ENCODE measurements around the gene UBXN7.
"Not testable (repeated sequence)": the region's sequence is repeated elsewhere in the genome, so short reads cannot be mapped to it uniquely, and the experiment has no call there.

The UBXN7 gene

DNA sequence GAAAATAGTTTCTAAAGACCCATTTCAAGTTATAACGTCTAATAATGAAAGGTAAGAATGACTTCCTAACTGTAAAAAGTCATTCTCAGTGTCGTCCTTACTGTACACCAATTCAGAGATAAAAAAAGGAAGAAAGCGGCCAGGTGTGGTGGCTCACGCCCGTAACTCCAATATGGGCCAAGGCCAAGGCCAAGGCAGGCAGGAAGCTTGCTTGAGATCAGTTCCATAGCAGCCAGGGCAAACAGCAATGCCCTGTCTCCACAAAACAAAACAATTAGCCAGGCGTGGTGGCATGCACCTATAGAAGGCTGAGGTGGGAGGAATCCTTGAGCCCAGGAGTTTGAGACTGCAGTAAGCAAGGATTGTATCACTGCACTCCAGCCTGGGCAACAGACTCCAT is 31.9 kb downstream of the UBXN7 start:
- H3K36me3 Mint-ChIP-seq (ENCODE audit: low read depth) = peaks cover 71% of the 10 kb centered on the region
- H3K4me3 Mint-ChIP-seq = no peak overlapping the region
- intact Hi-C loops (cut with micrococcal nuclease) = no loop called here
- H3K4me1 Mint-ChIP-seq (ENCODE audit: low read depth) = peaks cover 5% of the 10 kb centered on the region
- no peaks in the 10 kb centered on the region for H3K27me3 Mint-ChIP-seq
- H3K27ac Mint-ChIP-seq = no peak overlapping the region
- H3K9me3 Mint-ChIP-seq = no peaks in the 10 kb centered on the region

DNA sequence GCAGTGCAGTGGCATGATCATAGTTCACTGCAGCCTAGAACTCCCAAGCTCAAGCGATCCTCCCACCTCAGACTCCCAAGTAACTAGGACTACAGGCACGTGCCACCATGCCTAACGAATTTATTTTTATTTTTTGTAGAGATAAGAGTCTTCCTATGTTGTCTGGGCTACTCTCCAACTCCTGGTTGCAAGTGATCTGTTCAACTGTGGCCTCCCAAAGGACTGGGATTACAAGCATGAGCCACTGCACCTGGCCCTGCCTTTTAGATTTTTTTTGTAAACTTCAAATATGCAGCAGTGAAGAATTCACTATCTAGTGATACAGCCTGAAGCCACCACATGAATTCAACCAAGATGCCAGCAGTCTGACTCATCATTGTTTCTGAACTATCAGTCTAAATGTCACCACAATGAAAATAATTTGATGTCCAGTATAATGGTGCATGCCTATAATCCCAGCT is 32.7 kb downstream of the UBXN7 start:
- Mint-ChIP-seq H3K9me3 (no peaks in the 10 kb centered on the region), H3K4me3 (no peak overlapping the region), H3K4me1 (ENCODE audit: low read depth) (peaks cover 5% of the 10 kb centered on the region), H3K36me3 (ENCODE audit: low read depth) (peaks cover 63% of the 10 kb centered on the region), H3K27me3 (no peaks in the 10 kb centered on the region), H3K27ac (no peak overlapping the region)
- intact Hi-C loops (cut with micrococcal nuclease) = no loop called here

DNA sequence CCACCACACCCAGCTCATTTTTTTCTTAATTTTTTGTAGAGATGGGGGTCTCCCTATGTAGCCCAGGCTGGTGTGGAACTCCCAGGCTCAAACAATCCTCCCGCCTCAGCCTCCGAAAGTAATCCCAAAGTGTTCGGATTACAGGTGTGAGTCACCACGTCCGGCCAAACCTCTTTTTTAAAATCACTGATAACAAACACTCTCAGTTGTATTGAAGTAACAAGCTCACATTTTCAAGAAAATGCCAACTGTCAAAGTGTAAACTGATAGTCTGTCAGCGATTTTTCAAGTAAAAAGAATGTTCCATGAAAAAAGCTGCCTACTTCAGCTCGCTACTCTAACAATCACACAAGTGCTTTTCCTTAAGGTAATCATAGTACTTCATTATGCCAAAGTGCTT is 33.4 kb downstream of the UBXN7 start:
- Mint-ChIP-seq H3K36me3 (ENCODE audit: low read depth) (peaks cover 63% of the 10 kb centered on the region), H3K27ac (no peak overlapping the region), H3K4me1 (ENCODE audit: low read depth) (peaks cover 5% of the 10 kb centered on the region), H3K9me3 (no peaks in the 10 kb centered on the region), H3K4me3 (no peak overlapping the region), H3K27me3 (no peaks in the 10 kb centered on the region)
- intact Hi-C loops (cut with micrococcal nuclease) = no loop called here

DNA sequence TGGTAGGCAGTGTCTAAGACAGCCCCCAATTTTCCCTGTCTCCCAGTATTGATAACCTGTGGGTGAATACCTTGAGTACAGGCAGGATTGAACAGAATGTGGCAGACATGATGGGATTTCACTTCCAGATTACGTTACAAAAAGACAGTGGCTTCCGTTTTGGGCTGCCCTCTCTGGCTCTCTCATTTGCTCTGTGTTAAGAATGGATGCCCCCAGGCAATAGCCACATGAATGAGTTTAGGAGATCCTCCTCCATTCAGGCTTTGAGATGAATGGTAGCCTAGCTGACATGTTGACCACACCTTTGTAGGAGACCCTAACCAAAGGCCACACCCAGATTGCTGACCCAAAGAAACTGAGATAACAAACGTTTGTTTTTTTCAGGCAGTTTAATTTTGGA is 34.3 kb downstream of the UBXN7 start:
- H3K4me1 Mint-ChIP-seq (ENCODE audit: low read depth) = peaks cover 5% of the 10 kb centered on the region
- intact Hi-C loops (cut with micrococcal nuclease) = no loop called here
- H3K27ac Mint-ChIP-seq = no peak overlapping the region
- no peaks in the 10 kb centered on the region for H3K9me3 Mint-ChIP-seq
- H3K27me3 Mint-ChIP-seq = no peaks in the 10 kb centered on the region
- no peak overlapping the region for H3K4me3 Mint-ChIP-seq
- peaks cover 68% of the 10 kb centered on the region for H3K36me3 Mint-ChIP-seq (ENCODE audit: low read depth)

DNA sequence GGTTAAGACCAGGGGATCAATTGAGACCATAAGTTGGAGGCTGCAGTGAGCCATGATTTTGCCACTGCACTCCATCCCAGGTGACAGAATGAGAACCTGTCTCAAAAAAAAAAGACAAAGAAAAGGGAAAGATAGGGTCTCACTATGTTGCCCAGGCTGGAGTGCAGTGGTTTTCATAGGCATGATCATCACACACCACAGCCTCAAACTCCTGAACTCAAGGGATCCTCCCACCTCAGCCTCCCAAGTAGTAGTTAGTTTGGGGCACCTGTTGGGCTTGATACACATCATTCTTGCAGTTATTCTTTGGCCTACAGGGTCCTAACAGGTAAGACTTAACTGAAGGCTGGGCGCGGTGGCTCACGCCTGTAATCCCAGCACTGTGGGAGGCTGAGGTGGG is 42.1 kb downstream of the UBXN7 start:
- Mint-ChIP-seq H3K9me3 (no peaks in the 10 kb centered on the region), H3K4me3 (no peak overlapping the region), H3K4me1 (ENCODE audit: low read depth) (peaks cover 10% of the 10 kb centered on the region), H3K27me3 (no peaks in the 10 kb centered on the region), H3K36me3 (ENCODE audit: low read depth) (peaks cover 86% of the 10 kb centered on the region), H3K27ac (no peak overlapping the region)
- intact Hi-C loops (cut with micrococcal nuclease) = no loop called here

DNA sequence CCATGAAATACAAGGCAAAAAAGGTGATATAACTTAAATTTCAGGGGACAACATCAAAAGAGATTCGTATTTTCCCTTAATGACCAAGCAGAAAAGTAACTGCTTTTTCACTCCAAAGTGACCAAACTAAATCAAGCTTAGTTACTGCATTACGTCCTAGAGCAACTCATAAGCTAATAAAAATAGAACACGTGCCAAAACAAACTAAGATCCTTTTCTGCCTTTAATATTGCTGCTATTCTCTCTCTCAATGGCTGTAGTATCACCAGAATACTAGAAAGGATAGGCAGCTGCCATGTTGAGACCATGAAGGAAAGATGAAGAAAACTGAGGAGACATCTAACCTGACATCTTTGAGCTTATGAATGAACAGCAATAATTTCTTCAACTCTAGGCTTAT is 43.3 kb downstream of the UBXN7 start:
- Mint-ChIP-seq H3K27ac (no peak overlapping the region), H3K4me3 (no peak overlapping the region), H3K27me3 (no peaks in the 10 kb centered on the region), H3K36me3 (ENCODE audit: low read depth) (peaks cover 96% of the 10 kb centered on the region), H3K9me3 (no peaks in the 10 kb centered on the region), H3K4me1 (ENCODE audit: low read depth) (peaks cover 15% of the 10 kb centered on the region)
- intact Hi-C loops (cut with micrococcal nuclease) = no loop called here

DNA sequence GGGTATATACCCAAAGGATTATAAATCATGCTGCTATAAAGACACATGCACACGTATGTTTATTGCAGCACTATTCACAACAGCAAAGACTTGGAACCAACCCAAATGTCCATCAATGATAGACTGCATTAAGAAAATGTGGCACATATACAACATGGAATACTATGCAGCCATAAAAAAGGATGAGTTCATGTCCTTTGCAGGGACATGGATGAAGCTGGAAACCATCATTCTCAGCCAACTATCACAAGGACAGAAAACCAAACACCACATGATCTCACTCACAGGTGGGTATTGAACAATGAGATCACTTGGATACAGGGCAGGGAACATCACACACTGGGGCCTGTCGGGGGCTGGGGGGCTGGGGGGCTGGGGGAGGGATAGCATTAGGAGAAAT is 44.3 kb downstream of the UBXN7 start:
- intact Hi-C loops (cut with micrococcal nuclease); H3K9me3 Mint-ChIP-seq; H3K27me3 Mint-ChIP-seq; H3K27ac Mint-ChIP-seq; H3K4me3 Mint-ChIP-seq: not testable (repeated sequence)
- Mint-ChIP-seq H3K36me3 (ENCODE audit: low read depth) (peaks cover 88% of the 10 kb centered on the region), H3K4me1 (ENCODE audit: low read depth) (peaks cover 24% of the 10 kb centered on the region)

DNA sequence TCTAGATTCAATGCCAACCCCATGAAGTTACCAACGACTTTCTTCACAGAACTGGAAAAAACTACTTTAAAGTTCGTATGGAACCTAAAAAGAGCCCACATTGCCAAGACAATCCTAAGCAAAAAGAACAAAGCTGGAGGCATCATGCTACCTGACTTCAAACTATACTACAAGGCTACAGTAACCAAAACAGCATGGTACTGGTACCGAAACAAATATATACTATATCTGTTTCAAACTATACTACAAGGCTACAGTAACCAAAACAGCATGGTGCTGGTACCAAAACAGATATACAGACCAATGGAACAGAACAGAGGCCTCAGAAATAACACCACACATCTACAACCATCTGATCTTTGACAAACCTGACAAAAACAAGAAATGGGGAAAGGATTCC is 45.4 kb downstream of the UBXN7 start:
- H3K9me3 Mint-ChIP-seq; H3K27me3 Mint-ChIP-seq; H3K4me3 Mint-ChIP-seq; intact Hi-C loops (cut with micrococcal nuclease): not testable (repeated sequence)
- Mint-ChIP-seq H3K36me3 (ENCODE audit: low read depth) (peaks cover 86% of the 10 kb centered on the region), H3K27ac (peak overlapping the region; percentile 58), H3K4me1 (ENCODE audit: low read depth) (peaks cover 24% of the 10 kb centered on the region)

DNA sequence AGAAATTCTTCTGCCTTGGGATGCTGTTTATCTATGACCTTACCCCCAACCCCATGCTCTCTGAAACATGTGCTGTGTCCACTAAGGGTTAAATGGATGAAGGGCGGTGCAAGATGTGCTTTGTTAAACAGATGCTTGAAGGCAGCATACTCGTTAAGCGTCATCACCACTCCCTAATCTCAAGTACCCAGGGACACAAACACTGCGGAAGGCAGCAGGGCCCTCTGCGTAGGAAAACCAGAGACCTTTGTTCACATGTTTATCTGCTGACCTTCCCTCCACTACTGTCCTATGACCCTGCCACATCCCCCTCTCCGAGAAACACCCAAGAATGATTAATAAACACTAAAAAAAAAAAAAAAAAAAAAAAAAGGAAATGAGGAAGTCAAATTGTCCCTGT is 46.2 kb downstream of the UBXN7 start:
- H3K27me3 Mint-ChIP-seq; intact Hi-C loops (cut with micrococcal nuclease); H3K9me3 Mint-ChIP-seq; H3K4me3 Mint-ChIP-seq: not testable (repeated sequence)
- peak overlapping the region; percentile 58 for H3K27ac Mint-ChIP-seq
- peaks cover 24% of the 10 kb centered on the region for H3K4me1 Mint-ChIP-seq (ENCODE audit: low read depth)
- H3K36me3 Mint-ChIP-seq (ENCODE audit: low read depth) = peaks cover 86% of the 10 kb centered on the region

DNA sequence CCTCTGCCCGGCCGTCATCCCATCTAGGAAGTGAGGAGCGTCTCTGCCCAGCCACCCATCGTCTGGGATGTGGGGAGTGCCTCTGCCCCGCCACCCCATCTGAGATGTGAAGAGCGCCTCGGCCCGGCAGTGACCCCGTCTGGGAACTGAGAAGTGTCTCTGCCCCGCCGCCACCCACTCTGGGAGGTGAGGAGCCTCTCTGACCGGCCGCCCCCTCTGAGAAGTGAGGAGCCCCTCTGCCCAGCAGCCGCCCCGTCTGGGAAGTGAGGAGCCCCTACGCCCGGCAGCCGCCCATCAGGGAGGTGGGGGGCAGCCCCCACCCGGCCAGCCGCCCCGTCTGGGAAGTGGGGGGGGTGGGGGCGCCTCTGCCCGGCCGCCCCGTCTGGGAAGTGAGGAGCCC is 46.8 kb downstream of the UBXN7 start:
- H3K27ac Mint-ChIP-seq; H3K4me3 Mint-ChIP-seq; H3K9me3 Mint-ChIP-seq; intact Hi-C loops (cut with micrococcal nuclease); H3K27me3 Mint-ChIP-seq: not testable (repeated sequence)
- Mint-ChIP-seq H3K4me1 (ENCODE audit: low read depth) (peaks cover 24% of the 10 kb centered on the region), H3K36me3 (ENCODE audit: low read depth) (peaks cover 86% of the 10 kb centered on the region)

DNA sequence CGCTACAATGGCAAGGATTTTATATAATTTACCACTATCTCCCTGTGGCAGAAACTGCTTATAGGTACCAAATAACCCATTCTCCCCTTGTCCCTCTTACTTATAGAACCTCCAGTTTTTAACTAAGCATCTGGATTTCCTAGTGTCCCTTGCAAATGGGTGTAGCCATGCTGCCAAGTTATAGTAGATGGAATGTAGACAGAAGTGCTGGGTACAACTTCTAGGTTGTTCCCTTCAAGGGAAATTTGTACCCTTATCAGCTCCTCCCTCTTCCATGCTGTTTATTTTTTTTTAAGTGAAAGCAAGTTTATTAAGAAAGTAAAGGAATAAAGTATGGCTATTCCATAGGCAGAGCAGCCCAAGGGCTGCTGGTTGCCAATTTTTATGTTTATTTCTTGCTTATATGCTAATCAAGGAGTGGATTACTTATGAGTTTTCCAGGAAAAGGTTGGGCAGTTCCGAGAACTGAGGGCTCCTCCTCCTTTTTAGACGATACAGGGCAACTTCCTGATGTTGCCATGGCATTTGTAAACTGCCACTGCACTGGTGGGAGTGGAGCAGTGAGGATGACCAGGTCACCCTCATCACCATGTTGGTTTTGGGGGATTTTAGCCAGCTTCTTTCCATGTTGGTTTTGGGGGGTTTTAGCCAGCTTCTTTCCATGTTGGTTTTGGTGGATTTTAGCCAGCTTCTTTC is 53.9 kb downstream of the UBXN7 start:
- no peaks in the 10 kb centered on the region for H3K27me3 Mint-ChIP-seq
- intact Hi-C loops (cut with micrococcal nuclease) = no loop called here
- H3K36me3 Mint-ChIP-seq (ENCODE audit: low read depth) = peaks cover 60% of the 10 kb centered on the region
- H3K4me1 Mint-ChIP-seq (ENCODE audit: low read depth) = peaks cover 19% of the 10 kb centered on the region
- H3K9me3 Mint-ChIP-seq = peaks cover 9% of the 10 kb centered on the region
- peak overlapping the region; percentile 47 for H3K27ac Mint-ChIP-seq
- no peak overlapping the region for H3K4me3 Mint-ChIP-seq

DNA sequence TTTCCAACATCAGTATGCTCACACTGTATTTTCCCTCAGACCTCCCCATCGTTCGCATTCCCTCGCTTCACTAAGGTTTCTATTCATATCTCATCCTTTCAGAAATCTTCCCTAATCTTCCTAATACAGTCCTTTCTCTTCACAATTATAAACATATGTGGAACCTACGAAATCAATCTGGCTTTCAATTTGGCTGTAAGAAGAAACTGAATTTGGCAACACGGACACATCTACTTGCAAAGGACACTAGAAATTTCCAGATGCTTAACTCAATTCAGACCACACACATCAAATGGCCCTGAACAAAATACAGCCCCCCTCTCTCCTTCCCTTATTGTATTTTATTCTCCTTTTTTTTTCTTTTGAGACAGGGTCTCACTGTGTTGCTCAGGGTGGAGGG is 54.9 kb downstream of the UBXN7 start:
- Mint-ChIP-seq H3K27ac (peak overlapping the region; percentile 47), H3K4me1 (ENCODE audit: low read depth) (peaks cover 17% of the 10 kb centered on the region), H3K4me3 (no peak overlapping the region), H3K9me3 (peaks cover 9% of the 10 kb centered on the region), H3K36me3 (ENCODE audit: low read depth) (peaks cover 60% of the 10 kb centered on the region), H3K27me3 (no peaks in the 10 kb centered on the region)
- intact Hi-C loops (cut with micrococcal nuclease) = no loop called here

DNA sequence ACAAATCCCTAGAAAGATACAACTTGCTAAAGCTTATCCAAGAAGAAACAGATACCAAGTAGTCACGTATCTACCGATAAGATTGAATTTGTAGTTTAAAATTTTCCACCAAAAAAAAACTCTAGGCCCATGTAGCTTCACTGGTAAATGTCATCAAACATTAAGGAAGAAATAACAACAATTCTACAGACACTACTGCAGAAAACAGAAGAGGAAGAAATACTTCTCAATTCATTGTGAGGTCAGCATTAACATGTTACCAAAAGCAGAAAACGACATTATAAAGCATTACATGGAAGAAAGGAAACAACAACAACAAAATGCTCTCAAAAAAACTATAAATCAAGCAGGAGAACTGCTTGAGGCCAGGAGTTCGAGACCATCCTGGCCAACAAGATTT is 66.5 kb downstream of the UBXN7 start:
- peak overlapping the region; percentile 84 for H3K27ac Mint-ChIP-seq
- H3K36me3 Mint-ChIP-seq (ENCODE audit: low read depth) = peaks cover 67% of the 10 kb centered on the region
- H3K9me3 Mint-ChIP-seq = no peaks in the 10 kb centered on the region
- peaks cover 22% of the 10 kb centered on the region for H3K4me1 Mint-ChIP-seq (ENCODE audit: low read depth)
- intact Hi-C loops (cut with micrococcal nuclease) = no loop called here
- H3K27me3 Mint-ChIP-seq = no peaks in the 10 kb centered on the region
- H3K4me3 Mint-ChIP-seq = no peak overlapping the region

DNA sequence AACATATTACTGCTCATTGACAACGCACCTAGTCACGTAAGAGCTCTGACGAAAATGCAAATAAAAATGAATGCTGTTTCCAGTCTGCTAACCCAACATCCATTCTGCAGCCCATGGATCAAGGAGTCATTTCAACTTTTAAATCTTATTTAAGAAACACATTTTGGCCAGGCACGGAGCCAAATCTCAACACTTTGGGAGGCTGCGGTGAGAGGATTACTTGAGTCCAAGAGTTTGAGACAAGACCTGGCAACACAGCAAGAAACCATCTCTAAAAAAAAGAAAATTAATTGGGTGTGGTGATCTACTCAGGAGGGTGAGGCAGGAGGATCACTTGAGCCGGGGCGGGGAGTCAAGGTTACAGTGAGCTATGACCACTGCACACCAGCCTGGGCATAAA is 71.6 kb downstream of the UBXN7 start:
- Mint-ChIP-seq H3K36me3 (ENCODE audit: low read depth) (peaks cover 80% of the 10 kb centered on the region), H3K9me3 (no peaks in the 10 kb centered on the region), H3K4me3 (no peak overlapping the region), H3K27me3 (no peaks in the 10 kb centered on the region), H3K4me1 (ENCODE audit: low read depth) (peaks cover 10% of the 10 kb centered on the region), H3K27ac (no peak overlapping the region)
- intact Hi-C loops (cut with micrococcal nuclease) = no loop called here

DNA sequence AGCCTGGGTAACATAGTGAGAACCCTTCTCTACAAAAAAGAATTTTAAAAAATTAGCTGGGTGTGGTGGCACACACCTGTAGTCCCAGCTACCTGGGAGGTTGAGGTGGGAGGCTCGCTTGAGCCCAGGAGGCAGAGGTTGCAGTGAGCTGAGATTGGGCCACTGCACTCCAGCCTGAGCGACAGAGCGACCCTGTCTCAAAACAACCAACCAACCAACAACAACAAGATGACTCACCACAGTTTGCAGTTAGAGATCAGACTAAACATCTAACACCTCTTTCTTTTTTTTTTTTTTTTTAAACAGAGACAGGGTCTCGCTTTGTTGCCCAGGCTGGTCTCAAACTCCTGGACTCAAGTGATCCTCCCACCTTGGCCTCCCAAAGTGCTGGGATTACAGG is 73.7 kb downstream of the UBXN7 start:
- H3K36me3 Mint-ChIP-seq (ENCODE audit: low read depth) = peaks cover 96% of the 10 kb centered on the region

More for the DNA sequence above, 73.7 kb downstream of the UBXN7 start:
- H3K4me1 Mint-ChIP-seq (ENCODE audit: low read depth); H3K27me3 Mint-ChIP-seq; H3K27ac Mint-ChIP-seq; H3K4me3 Mint-ChIP-seq; H3K9me3 Mint-ChIP-seq; intact Hi-C loops (cut with micrococcal nuclease): not testable (repeated sequence)
